Rectal smooth muscle tissue (tissue), 1 donor: ENCODE results near the gene TRABD2B.

Experiments used
- H3K27ac ChIP-seq: one replicate; pipeline ENCODE4 v1.7.0; 2013; ENCODE audit warnings: low read depth, low read length, inconsistent platforms
- H3K27me3 ChIP-seq: one replicate; pipeline ENCODE4 v1.7.0; 2013; ENCODE audit warnings: low read length; ENCODE audit not compliant: control insufficient read depth, insufficient read depth
- H3K36me3 ChIP-seq: one replicate; pipeline ENCODE4 v1.7.0; 2013; ENCODE audit warnings: low read length; ENCODE audit not compliant: control insufficient read depth, insufficient read depth
- H3K4me1 ChIP-seq: one replicate; pipeline ENCODE4 v1.7.0; 2013; ENCODE audit warnings: low read length; ENCODE audit not compliant: control insufficient read depth, insufficient read depth
- H3K4me3 ChIP-seq: one replicate; pipeline ENCODE4 v1.7.0; 2013; ENCODE audit warnings: low read length
- H3K9ac ChIP-seq: one replicate; pipeline ENCODE4 v1.7.0; 2013; ENCODE audit warnings: low read length

Gene TRABD2B

DNA sequence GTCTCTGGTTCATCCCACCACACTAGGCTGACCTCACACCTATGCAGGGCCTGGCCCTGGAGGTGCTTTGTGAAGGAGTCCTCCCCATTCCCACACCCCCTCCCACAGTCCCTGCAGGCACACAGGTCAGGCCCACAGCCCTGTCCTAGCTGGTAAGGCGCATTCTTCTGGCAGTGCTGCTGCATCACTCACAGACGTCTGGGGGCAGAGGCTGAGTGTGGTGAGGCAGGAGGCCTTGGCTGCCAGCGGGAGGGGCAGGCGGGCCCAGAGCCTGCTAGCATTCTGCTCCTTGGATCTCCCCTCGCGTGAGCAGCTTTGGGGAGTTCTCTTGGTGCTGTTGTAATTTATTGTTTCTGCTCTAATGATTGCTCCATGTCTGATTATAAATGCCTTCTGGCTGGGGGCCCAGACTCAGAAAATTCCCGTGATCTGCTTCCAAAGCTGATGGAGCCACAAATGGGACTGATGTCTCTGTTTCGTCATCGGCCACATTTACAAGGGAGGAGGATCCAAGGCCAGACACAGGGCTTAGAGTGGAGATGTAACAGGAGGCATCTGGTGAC is 62.9 kb downstream of the TRABD2B start:
- Histone ChIP-seq H3K4me3 (no peak overlapping the region), H3K27me3 (no peaks in the 10 kb centered on the region), H3K9ac (no peak overlapping the region), H3K27ac (no peak overlapping the region), H3K4me1 (no peaks in the 10 kb centered on the region), H3K36me3 (no peaks in the 10 kb centered on the region)

DNA sequence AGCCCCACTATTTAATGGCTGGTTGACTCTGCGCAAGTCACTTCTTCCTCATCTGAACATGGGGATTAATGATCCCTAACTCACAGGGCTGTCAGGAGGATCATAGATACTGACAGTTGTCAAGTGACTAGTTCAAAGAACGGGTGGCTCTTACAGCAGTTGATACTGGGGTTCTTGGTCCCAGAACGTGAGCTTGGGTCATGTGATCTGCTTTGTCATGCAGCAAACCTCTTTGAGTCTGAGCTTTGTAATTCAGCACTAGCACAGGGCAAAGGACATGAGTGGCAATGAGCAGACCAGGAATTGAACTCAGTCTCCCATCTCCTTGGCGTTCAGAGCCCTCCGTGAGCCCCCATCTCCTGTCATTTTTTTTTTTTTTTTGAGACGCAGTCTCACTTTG is 64.4 kb downstream of the TRABD2B start:
- no peaks in the 10 kb centered on the region for H3K4me1 ChIP-seq
- no peaks in the 10 kb centered on the region for H3K27me3 ChIP-seq
- H3K36me3 ChIP-seq = no peaks in the 10 kb centered on the region
- no peak overlapping the region for H3K4me3 ChIP-seq
- no peak overlapping the region for H3K27ac ChIP-seq
- no peak overlapping the region for H3K9ac ChIP-seq

DNA sequence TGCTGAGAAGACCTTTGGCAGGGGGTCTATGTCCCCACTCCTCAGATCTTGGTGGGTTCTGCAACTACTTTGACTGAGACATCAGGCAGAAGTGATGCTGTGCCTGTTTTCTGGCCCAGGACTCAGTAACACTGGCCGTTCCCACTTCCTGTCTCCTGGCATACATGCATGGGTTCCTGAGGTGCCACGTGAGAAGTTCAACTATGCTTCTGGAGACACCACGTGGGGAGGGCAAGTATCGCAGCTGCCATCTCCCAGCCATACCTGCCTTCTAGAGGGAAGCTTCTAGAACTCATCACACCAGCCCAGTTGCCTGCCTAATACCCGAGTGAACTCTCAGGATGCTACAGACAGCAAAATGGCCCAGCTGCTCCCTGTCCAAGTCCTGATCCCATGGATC is 65.8 kb downstream of the TRABD2B start:
- no peaks in the 10 kb centered on the region for H3K27me3 ChIP-seq
- H3K4me3 ChIP-seq = no peak overlapping the region
- no peak overlapping the region for H3K9ac ChIP-seq
- H3K4me1 ChIP-seq = no peaks in the 10 kb centered on the region
- H3K27ac ChIP-seq = no peak overlapping the region
- no peaks in the 10 kb centered on the region for H3K36me3 ChIP-seq

DNA sequence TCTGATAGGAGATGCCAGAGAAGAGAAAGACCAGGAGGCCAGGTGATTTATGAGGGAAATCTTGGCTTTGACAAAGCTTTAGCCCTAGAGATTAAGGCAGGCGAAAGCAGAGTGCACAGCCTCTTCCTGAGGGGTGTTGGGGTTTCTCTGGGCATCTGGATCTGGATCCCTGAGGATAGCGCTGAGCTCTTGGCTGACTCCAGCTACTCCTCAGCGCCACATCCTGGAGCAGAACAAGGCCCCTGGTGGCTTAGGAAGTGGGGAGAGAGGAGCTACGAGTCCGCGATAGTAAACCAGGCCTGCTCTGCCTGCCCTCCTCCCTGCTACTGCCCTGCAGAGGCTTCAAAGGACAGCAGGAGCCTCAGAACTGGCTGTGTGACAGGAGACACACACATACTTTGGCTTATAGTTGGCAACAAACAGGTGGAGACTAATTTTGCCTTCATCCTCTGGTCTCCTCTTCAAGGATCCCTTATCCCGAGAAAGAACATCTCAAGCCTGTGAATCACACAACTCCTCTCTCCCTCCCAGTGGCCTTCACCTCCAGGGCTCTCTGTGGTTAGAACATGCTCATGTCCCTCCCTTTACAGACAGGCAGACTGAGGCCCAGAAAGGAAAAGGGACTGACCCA is 66.9 kb downstream of the TRABD2B start:
- H3K9ac ChIP-seq = no peak overlapping the region
- no peaks in the 10 kb centered on the region for H3K27me3 ChIP-seq
- no peak overlapping the region for H3K4me3 ChIP-seq
- H3K36me3 ChIP-seq = no peaks in the 10 kb centered on the region
- H3K27ac ChIP-seq = no peak overlapping the region
- H3K4me1 ChIP-seq = no peaks in the 10 kb centered on the region

DNA sequence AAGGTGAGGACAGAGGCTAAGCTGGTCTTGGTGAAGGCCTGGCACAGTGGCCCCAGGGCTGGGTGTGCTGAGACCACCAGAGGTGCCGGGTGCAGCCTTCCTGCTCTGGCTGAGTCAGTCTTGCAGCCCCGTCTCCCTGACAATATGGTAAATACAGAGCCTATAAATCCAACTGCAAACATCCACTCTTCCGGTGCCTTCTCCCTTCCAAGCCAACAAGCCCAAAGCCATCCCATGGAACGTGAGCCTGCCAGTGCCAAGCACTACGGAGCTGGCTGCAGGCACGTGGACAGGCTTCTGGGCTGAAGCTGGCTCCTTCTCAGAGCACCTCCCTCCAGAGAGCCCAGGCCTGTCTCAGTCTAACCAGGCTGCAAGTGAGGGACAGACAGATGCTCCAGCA is 70.0 kb downstream of the TRABD2B start:
- H3K27me3 ChIP-seq = no peaks in the 10 kb centered on the region
- no peaks in the 10 kb centered on the region for H3K36me3 ChIP-seq
- no peak overlapping the region for H3K9ac ChIP-seq
- no peak overlapping the region for H3K27ac ChIP-seq
- H3K4me3 ChIP-seq = no peak overlapping the region
- H3K4me1 ChIP-seq = no peaks in the 10 kb centered on the region

DNA sequence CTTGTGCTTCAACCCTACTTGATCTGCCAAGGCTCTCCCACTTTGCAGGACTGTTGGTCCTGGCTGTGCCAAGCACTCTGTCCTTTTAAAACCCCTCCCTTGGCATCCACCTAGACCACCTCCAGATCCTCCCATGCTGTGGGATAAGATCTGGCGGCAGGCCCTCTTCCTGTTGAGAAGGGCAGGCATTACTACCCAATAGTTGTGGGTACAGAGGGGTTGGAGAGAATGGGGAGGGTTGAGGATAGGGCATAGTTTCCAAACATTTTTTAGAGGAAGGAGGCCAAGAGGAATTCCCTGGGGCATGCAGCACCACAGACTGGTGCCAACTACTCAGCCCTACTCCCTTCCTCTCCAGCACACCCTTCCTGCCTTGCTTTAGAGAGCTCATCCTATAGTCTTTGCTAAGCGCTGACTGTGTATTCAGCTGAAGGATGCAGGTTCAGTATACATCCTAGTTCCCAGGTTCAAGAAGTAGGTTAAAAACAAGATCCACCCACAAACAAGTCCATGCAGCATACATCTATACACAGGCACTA is 70.7 kb downstream of the TRABD2B start:
- Histone ChIP-seq H3K9ac (no peak overlapping the region), H3K4me3 (no peak overlapping the region), H3K4me1 (no peaks in the 10 kb centered on the region), H3K27me3 (no peaks in the 10 kb centered on the region), H3K27ac (no peak overlapping the region), H3K36me3 (no peaks in the 10 kb centered on the region)

DNA sequence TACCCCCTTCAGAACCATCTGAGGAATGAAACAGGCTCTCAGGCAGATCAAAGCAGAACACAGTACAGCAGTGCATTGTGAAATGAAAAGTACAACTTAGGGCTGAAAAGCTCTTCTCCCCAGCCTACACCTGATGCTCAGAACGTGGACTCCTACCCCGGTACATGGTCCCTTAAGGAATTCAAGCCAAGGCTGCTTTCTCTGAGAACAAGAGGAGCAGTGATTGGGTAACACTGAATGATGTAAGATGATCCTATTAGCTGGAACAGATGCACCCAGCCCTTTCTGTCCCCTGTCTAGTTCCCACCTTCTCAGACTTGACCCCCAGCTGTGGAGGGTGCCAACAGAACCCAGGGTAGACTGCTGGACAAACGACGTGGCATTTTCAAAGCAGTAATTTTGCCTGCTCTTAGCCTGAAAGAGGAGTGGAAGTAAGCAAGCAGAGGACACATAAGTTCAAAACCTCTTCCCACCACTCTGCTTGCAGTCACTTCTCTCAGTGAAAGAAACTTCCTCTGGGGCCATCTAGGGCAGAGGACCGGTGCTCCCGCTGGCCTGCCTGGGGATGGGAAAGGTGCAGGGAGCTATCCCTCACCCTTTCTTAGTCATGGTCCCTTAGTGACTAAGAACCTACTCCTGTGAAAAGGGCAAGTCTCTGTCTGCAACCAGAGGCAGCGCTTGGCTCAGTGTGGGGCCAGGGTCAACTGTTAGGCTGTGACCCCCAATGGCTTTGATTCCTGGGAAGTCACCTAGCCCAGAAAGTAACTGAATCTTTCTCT is 72.7 kb downstream of the TRABD2B start:
- H3K4me1 ChIP-seq = no peaks in the 10 kb centered on the region
- H3K4me3 ChIP-seq = no peak overlapping the region
- no peaks in the 10 kb centered on the region for H3K27me3 ChIP-seq
- H3K36me3 ChIP-seq = no peaks in the 10 kb centered on the region
- no peak overlapping the region for H3K27ac ChIP-seq
- no peak overlapping the region for H3K9ac ChIP-seq

DNA sequence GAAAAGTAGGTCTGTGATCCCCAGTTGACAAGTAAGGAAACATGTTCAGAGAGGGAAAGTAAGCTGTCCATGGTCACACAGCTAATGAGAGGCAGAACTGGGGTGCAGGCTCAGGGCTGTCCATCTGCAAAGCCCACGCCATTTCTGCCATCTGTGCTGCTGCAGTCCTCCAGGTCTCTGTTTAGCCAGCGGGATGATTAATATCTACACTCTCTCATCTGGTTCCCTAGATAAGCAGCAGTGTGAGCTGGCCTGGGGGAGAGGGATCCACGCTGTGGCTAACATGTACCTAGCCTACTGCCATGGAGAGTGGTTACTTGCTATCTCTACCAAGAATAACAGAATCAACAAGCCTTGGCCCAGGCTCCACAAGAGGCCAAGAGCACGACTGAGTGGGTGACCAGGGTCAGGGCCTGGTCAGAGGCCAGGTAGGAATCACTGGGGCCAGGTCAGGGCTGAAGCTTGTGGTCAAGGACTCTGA is 75.2 kb downstream of the TRABD2B start:
- Histone ChIP-seq H3K4me1 (no peaks in the 10 kb centered on the region), H3K36me3 (no peaks in the 10 kb centered on the region), H3K9ac (no peak overlapping the region), H3K27me3 (no peaks in the 10 kb centered on the region), H3K27ac (no peak overlapping the region), H3K4me3 (no peak overlapping the region)

DNA sequence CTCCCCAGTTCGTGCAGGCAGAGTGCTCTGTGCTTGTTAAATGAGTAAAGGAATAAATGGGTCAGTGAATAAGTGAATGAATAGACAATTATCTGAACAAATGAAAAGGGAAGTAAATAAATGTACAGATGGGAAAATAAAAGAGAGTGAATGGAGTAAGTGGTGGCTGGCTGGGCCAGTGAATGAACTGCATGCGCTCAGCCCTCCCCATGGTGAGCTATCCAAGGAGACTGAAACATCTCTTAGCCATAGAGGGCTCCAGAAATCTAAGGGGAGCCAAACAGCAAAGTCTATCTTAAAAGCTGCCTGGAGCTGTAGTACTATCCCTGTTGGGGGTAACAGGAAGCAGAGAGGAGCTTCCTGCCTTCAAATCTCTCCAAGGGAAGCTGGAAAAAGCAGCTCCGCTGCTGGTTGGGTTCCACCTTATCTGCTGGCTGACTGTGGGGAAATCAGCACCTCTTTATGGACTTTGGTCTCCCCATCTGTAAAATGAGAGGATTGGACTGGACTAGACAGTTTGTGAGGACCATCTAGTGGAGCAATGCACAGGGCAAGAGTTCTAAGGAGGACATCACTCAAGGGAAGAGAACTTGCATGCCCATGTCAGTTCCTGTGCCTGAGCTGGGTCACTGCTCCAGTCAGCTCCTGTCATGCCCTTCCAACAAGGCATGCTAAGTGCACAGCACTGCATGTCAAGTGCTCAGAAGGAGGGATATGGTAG is 77.9 kb downstream of the TRABD2B start:
- Histone ChIP-seq H3K4me1 (no peaks in the 10 kb centered on the region), H3K27me3 (no peaks in the 10 kb centered on the region), H3K4me3 (no peak overlapping the region), H3K36me3 (no peaks in the 10 kb centered on the region), H3K27ac (no peak overlapping the region), H3K9ac (no peak overlapping the region)

DNA sequence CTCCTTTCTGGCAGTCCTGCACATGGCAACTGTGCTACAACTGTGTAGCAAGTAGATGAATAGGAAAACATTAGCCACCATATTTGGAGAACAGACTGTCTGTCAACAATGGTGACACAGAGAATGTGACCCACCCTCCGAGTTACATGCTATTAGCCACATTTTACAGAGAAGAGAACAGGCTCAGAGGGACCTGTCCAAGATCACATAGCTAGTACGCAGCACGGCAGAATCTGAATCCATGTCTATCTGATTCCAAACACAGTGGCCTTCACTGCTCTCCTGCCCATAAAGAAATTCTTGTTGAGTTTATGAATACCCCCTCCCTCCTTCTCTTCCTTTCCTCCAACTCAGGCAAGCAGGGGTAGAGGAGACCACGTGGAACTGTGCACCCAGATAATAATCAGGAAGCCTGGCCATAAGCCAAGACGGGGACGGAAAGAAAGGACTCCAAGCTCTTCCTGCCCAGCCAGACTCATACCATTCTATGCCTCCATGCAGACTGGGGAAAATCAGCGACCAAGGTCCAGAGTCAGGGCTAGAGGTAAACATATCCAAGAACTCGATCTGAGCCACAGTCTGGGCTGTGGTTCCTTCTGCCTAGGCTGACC is 78.8 kb downstream of the TRABD2B start:
- H3K4me1 ChIP-seq = no peaks in the 10 kb centered on the region

DNA sequence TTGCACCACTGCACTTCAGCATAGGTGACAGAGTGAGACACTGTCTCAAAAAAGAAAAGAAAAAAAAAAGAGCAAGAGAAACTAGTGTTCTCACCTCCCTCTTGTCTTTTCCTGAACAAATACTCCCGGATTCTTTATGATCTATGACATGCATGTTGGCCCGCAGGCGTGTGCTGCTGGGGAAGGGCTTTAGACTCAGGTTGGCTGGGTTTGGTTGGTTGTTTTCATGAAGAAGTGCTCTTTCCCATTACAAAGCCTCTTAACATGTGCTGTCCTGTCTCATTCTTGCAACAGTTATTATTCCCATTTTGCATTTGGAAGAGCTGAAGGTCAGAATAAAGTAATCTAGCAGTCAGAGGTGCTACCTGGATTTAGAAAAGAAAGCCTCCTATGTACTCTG is 79.5 kb downstream of the TRABD2B start:
- H3K36me3 ChIP-seq = no peaks in the 10 kb centered on the region
- no peak overlapping the region for H3K4me3 ChIP-seq
- H3K27ac ChIP-seq = no peak overlapping the region
- H3K27me3 ChIP-seq = no peaks in the 10 kb centered on the region
- no peaks in the 10 kb centered on the region for H3K4me1 ChIP-seq
- H3K9ac ChIP-seq = no peak overlapping the region

More for the DNA sequence above, 78.8 kb downstream of the TRABD2B start:
- no peak overlapping the region for H3K4me3 ChIP-seq
- no peaks in the 10 kb centered on the region for H3K36me3 ChIP-seq
- H3K9ac ChIP-seq = no peak overlapping the region
- no peak overlapping the region for H3K27ac ChIP-seq
- no peaks in the 10 kb centered on the region for H3K27me3 ChIP-seq
